Jurkat, Clone E6-1 (cell line): Measurements from ENCODE around the gene ARHGAP26.
"Not testable (repeated sequence)": the region's sequence is repeated elsewhere in the genome, so short reads cannot be mapped to it uniquely, and the experiment has no call there.

Experiments used
- DNase-seq: peaks from one replicate; pipeline ENCODE4 v3.0.0-alpha.2; 2011; ENCODE audit warnings: low read depth, low spot score
- H3K4me3 ChIP-seq: 2 replicates; pipeline ENCODE4 v1.5.1; 2011; ENCODE audit warnings: mild to moderate bottlenecking, low read length, control low read depth, moderate library complexity

ARHGAP26 gene

GRCh38 chr5:143102411-143102810 lies 332.2 kb downstream of the ARHGAP26 start:
- H3K4me3 ChIP-seq, result no peak overlapping the region
- DNase-seq, result no peak

- no peak for DNase-seq
- no peak overlapping the region for H3K4me3 ChIP-seq
Observed at GRCh38 chr5:143105216-143105905, 335.2 kb downstream of the ARHGAP26 start.

DNA sequence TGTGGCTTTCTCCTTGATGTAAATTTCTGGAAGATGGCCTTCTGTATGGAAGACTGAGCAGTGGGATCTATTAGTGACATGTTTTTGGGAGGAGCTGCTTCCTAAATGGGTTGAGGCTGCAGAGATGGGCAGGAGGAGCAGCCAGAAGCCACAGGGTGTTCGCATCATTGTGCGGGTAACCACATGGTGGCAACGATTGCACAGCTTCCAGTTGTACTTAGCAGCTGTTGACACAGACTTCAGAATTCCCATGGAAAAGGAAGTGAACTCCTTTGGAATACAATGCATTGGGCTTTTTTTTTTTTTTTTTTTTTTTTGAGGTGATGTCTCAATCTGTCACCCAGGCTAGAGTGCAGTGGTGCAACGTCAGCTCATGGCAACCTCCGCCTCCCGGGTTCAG lies 336.0 kb downstream of the ARHGAP26 start:
- DNase-seq, result no peak
- no peak overlapping the region for H3K4me3 ChIP-seq

- no peak overlapping the region for H3K4me3 ChIP-seq
- DNase-seq, result no peak
Observed at GRCh38 chr5:143108498-143109128, 338.4 kb downstream of the ARHGAP26 start.

DNA sequence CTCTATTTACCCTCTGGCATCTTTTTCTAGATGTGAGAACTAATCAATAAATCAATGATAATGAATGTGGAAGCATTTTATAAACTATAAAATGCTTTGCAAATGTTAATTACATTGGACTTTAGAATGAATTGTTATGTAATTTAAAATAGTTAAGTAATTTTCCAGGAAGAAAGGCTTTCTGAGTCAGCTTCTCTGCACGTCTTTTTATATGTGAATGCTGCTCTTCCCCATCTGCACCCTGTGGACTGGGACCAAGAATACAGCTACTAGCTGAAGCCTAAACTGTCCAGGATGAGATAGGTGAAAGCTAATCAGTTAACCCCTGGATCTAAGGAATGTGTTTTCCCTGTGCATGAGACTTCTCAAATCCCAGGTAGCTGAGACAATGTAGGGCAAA lies 340.4 kb downstream of the ARHGAP26 start:
- H3K4me3 ChIP-seq, result no peak overlapping the region
- no peak for DNase-seq

DNA sequence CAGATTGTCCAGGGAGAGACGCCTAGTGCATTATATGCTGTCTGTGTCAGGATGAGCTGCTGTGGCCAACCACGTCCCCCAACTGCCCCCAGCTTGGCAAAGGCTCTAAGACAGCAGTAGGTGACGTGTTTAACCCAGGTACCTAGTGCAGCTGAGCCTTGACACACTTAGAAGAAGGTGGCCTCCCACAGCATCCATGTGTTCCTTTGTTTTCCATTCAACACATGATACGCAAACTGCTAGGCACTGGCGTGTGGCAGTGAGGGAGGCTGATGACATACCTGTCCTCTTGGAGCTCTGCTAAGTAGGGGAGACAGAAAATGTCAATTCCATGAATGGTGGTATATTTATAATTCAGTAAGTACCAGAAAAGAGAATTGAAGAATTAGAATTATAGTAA lies 341.6 kb downstream of the ARHGAP26 start:
- DNase-seq, result no peak
- H3K4me3 ChIP-seq, result no peak overlapping the region

DNA sequence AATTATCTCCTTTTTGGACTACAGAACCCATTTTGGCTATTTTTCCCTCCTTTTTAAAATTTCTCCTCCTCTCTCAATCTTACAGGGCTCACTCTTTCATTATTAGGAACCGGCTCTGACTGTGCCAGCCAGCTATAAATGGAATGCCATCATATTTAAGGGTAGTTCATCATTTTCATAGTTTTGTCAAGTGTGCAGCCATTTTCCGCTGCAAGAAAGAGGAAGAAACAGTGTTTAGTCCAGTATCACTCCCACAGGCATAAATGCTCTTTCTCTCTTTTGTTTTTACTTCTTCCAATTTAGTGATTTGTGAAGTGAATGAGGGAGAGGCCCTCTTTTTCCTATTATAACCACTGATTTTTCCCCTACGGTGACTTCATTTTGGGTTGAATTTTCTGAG lies 343.3 kb downstream of the ARHGAP26 start:
- no peak for DNase-seq
- no peak overlapping the region for H3K4me3 ChIP-seq

- DNase-seq, result no peak
Observed at GRCh38 chr5:143114481-143114880, 344.3 kb downstream of the ARHGAP26 start.

DNA sequence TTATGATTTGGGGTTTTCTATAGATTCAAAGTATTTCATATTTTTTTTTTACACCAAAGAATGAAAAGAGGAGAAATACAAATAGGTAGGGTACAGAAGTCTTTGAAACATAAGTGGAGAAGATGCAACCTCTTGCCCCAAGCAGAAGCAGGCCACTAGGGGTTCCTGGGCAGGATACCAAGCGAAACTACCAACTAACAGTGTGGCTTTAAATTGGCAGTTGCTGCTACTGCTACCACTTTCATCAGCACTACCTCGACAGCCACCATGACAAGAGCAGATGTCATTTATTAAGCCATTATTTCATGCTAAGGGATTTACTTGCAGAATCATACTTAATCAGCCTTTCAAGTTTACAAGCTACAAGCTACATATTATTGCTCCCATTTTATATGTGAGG lies 345.2 kb downstream of the ARHGAP26 start:
- H3K4me3 ChIP-seq, result no peak overlapping the region
- no peak for DNase-seq

More at GRCh38 chr5:143114481-143114880, 344.3 kb downstream of the ARHGAP26 start:
- H3K4me3 ChIP-seq, result no peak overlapping the region

DNA sequence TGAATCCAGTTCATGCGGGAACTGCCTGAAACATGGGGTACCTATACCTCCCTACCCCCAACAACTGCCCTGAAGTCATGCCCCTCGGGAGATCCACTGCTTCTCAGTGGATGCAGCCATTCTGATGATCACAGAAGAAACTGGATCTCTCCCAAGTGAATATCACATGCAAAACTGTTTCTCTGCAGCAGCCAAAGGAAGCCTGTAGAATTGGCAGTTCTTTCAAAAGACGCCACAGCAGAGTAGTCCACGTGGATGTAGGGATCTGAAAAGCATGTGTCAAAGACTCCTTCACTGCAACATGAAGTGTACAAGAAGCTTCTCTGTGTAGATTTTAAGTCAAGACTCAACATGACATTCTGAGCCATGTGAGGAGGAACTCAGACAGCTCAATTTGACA lies 346.6 kb downstream of the ARHGAP26 start:
- no peak overlapping the region for H3K4me3 ChIP-seq
- no peak for DNase-seq

- H3K4me3 ChIP-seq, result no peak overlapping the region
Observed at GRCh38 chr5:143117821-143118220, 347.6 kb downstream of the ARHGAP26 start.

DNA sequence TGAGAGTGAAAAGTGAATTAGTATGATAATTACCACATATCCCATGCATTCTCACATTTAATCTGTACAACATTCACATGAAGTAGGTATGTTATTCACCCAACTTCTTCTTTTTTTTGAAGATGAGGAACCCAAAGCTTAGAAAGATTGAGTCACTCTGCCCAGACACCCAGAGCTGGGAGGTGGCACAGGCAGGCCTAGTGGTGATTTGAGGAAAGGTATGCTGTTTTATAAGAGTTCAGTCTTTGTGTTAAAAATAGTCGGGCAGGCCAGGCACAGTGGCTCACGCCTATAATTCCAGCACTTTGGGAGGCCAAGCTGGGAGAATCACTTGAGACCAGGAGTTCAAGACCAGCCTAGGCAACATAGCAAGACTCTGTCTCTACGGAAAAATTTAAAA lies 348.0 kb downstream of the ARHGAP26 start:
- DNase-seq, result no peak
- H3K4me3 ChIP-seq, result no peak overlapping the region

More at GRCh38 chr5:143117821-143118220, 347.6 kb downstream of the ARHGAP26 start:
- no peak for DNase-seq

- not testable (repeated sequence) for H3K4me3 ChIP-seq, DNase-seq
Observed at GRCh38 chr5:143118818-143119217, 348.6 kb downstream of the ARHGAP26 start.

- H3K4me3 ChIP-seq, result no peak overlapping the region
- no peak for DNase-seq
Observed at GRCh38 chr5:143119291-143119769, 349.2 kb downstream of the ARHGAP26 start.

GRCh38 chr5:143119881-143120341 lies 349.7 kb downstream of the ARHGAP26 start:
- H3K4me3 ChIP-seq, result no peak overlapping the region
- DNase-seq, result no peak

DNA sequence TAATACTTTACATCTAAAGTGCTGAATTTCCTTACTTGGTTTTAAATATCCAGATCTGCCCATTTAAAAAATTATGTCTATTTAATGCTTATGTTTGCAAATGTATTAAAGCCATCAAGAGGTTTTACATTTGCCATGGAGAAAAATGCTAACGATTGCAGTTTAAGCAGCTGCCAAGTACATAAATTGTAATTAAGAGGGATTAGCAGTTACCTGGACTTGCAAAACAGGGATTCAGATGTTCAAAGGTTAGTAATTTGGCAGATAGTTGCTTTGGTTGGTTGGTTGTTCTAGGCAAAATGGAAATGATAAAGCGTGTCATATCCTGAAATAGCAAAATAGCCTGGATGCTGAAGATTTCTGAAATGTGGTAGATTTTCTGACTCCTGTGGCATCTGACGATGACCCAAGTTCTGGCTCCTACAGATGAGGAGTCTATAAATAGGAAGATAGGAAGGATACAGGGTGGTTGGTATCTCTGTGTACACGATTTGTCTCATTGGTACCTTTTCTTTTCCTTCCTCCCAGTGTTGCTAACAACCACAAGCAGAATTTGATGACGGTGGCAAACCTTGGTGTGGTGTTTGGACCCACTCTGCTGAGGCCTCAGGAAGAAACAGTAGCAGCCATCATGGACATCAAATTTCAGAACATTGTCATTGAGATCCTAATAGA lies 350.4 kb downstream of the ARHGAP26 start:
- DNase-seq, result no peak
- no peak overlapping the region for H3K4me3 ChIP-seq

DNA sequence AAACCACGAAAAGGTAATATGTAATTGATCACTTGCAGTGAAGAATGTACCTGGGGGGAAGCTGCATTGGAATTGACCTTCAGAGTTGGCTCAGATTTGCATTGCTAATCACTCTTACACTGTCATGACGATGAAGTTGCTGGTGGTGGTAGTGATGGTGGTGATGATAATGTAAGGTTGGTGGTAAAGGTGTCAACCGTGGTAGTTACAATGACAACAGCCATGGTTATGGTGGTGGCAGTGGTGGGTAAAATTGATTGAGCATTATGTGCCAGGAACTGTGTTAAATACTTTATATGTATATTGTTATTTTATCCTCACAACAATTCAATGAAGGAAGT lies 350.9 kb downstream of the ARHGAP26 start:
- H3K4me3 ChIP-seq, result no peak overlapping the region
- DNase-seq, result no peak

GRCh38 chr5:143124593-143124992 lies 354.4 kb downstream of the ARHGAP26 start:
- H3K4me3 ChIP-seq, result no peak overlapping the region
- no peak for DNase-seq

- no peak overlapping the region for H3K4me3 ChIP-seq
- DNase-seq, result no peak
Observed at GRCh38 chr5:143126174-143127019, 356.2 kb downstream of the ARHGAP26 start.
